Psoas muscle (tissue), 8 donors: Measurements from ENCODE around the gene CHERP. TPM values are rescaled to one million over a fixed set of nuclear protein-coding genes. Genes with fewer than 3 reads are reported as not detected.

ENCODE experiments used
- ATAC-seq, 4 donors: fragments of 200-7000 bp; cut with Tn5 transposase; one replicate each; pipeline ENCODE4 v1.9.1; 2020; ENCODE audit warnings: moderate library complexity in 3 of 4, mild to moderate bottlenecking in 2 of 4
- DNase-seq, 2 donors: peaks; one replicate each; pipeline ENCODE4 v3.0.0-alpha.2; 2020
- H3K27ac ChIP-seq: fragments of 200-600 bp; one replicate; pipeline ENCODE4 v1.8.0; 2022
- H3K27me3 ChIP-seq, 3 donors: fragments of 200-600 bp in 1 of 3; one replicate each; pipeline versions ENCODE4 v1.6.1 to v1.8.0; 2013 to 2022; ENCODE audit warnings: low read length in 2 of 3, mild to moderate bottlenecking in 2 of 3, moderate library complexity in 1 of 3; ENCODE audit not compliant: insufficient read depth in 3 of 3
- H3K36me3 ChIP-seq, 2 donors: fragments of 200-600 bp in 1 of 2; one replicate each; pipeline versions ENCODE4 v1.6.1 to v1.8.0; 2013 to 2022; ENCODE audit warnings: low read depth in 1 of 2, mild to moderate bottlenecking in 1 of 2, moderate library complexity in 1 of 2; ENCODE audit not compliant: insufficient read depth in 1 of 2
- H3K4me1 ChIP-seq: fragments of 200-600 bp; one replicate; pipeline ENCODE4 v1.8.0; 2022
- H3K4me3 ChIP-seq: fragments of 200-600 bp; one replicate; pipeline ENCODE4 v1.8.0; 2022; ENCODE audit warnings: mild to moderate bottlenecking
- H3K9me3 ChIP-seq: fragments of 200-600 bp; one replicate; pipeline ENCODE4 v1.8.0; 2022
- CTCF ChIP-seq: fragments of 200-600 bp; IDR thresholded peaks from one replicate; pipeline ENCODE4 v1.8.0; 2022; ENCODE audit warnings: antibody characterized with exemption
- WGBS, 3 donors: extraction: QIAGEN DNeasy Blood & Tissue Kit; methylation state at CpG; one replicate each; pipeline versions ENCODE4 v1.1.6 to v1.1.7; 2013; 5-methylcytosine and 5-hydroxymethylcytosine counted together
- intact Hi-C, 2 donors: fragments of 100-400 bp; cut with DNase I; formaldehyde crosslinking; loops; one replicate each; pipeline versions ENCODE4 v1.11.0 to v1.14.2; 2022
- polyA plus RNA-seq, 3 donors: library from polyadenylated mRNA; stranded (reverse); fragments of 200-250 nt; gene quantifications; one replicate each; pipeline ENCODE4 v1.2.3, GENCODE V29; 2013
- total RNA-seq, 4 donors: library from RNA; stranded (reverse); fragmentation: NEBNext Ultra II Directional in 2 of 4; extraction: Animal tissue kit (Norgen Biotek cat#: 25700) in 2 of 4; gene quantifications; one replicate each; pipeline versions ENCODE4 v1.2.1 to v1.2.4, GENCODE V29; 2021 to 2023
- donor health status: healthy with polysubstance abuse.
- donor health status: DM: no; HTN: no; CAD: no; lungs with moderate emphysema.
- donor health status: Bipolar disorder and iron deficiency.
- donor health status: healthy.
- donor health status: DM: yes; HTN: yes; CAD: no.
- donor health status: DM: no; HTN: no; CAD: no.
- donor health status: DM: no; HTN: no; CAD: no.
- donor health status: DM: yes; HTN: yes; CAD: no.

CHERP gene
- total and polyA plus RNA-seq, 7 donors = 17.0 to 36.2 (median 30.1) TPM

DNA sequence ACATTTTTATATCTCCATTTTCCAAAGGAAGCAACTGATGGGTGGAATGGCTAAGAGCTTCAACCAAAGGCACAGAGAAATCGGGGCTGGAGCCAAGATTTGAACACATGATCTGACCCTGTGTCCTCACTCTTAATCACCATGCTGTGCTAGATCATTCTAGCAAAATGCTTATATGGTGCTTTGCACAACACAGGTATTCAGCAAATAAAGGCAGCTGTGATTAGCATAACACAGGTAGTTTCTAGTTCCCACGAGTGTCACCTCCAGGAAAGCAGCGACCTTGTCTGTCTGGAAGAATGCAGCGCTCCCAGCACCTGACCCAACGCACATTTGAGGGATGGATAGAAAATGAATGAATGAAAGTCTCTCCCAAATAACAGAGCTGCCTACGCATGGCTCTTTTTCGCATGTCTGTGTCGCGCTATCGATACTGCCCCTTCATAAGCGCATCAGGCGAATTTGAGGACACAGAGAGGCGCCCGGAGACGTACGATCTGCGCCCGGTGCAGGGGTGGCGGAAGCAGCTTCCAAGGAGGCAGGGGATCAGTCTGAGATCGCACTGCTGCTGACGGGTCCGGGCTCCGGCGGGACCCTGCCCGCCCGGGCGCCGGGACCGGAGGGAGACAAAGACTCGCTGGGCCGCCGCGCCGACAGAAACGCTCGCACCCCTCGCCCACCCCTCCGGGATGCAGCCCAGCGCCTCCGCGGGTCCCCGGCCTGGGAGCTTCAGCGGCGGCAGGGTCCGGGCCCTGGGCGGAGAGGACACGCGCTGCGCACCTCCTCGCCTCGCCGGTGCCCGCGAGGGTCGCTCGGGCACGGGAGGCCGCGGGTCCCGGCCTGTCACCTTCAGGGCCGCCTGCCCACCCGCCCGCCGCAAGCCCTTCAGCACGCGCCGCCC is 71.1 kb downstream of the CHERP start:
- Histone ChIP-seq H3K36me3 (no peaks in the 10 kb centered on the region), H3K27me3 (no peaks in the 10 kb centered on the region), H3K4me1 (peaks cover 48% of the 10 kb centered on the region), H3K4me3 (peak overlapping the region; percentile 97), H3K9me3 (no peaks in the 10 kb centered on the region), H3K27ac (peak overlapping the region; percentile 94)
- 1% methylated on average over 47 to 67 of the region's 67 CpGs for WGBS, 3 donors
- DNase-seq (peak in 1 of 2 donors; percentile 66), ATAC-seq (peak in 2 of 4 donors; percentile 22 to 31)
- TF ChIP-seq CTCF = no peak
- intact Hi-C loops = no loop called here

- 15 to 26% (median 17%) methylated on average over 7 of the region's 7 CpGs for WGBS, 3 donors
- ATAC-seq = no peak
- no peak for TF ChIP-seq CTCF
- H3K36me3 ChIP-seq = no peaks in the 10 kb centered on the region
- H3K9me3 ChIP-seq = no peaks in the 10 kb centered on the region
- H3K4me3 ChIP-seq = peak overlapping the region; percentile 97
- H3K27ac ChIP-seq = peak overlapping the region; percentile 94
- intact Hi-C loops = no loop called here
- no peak for DNase-seq
- H3K4me1 ChIP-seq = peaks cover 51% of the 10 kb centered on the region
- H3K27me3 ChIP-seq = no peaks in the 10 kb centered on the region
Observed at GRCh38 chr19:16470541-16470910, 71.7 kb downstream of the CHERP start.

Other genes starting within 250 kb of the CHERP start
- 10 to 100 TPM; 12.7 to 35.4 (median 24.0) TPM for gene KLF2, start 217.6 kb downstream of the CHERP start, total RNA-seq
- gene KLF2, start 217.6 kb downstream of the CHERP start, polyA plus RNA-seq = 10 to 100 TPM in 1 of 3 donors, 1 to 10 TPM in 2; 3.3 to 24.2 (median 5.3) TPM
- gene EPS15L1, start 70.5 kb downstream of the CHERP start, total RNA-seq = 100 to 1,000 TPM in 2 of 4 donors, 10 to 100 TPM in 2; 49.1 to 125 (median 86.1) TPM
- gene EPS15L1, start 70.5 kb downstream of the CHERP start, polyA plus RNA-seq = 10 to 100 TPM; 60.7 to 80.2 (median 65.4) TPM
- under 1 TPM in 1 of 4 donors, not detected in 3; 0.32 TPM for gene CALR3, start 46.3 kb downstream of the CHERP start, total RNA-seq
- under 1 TPM in 2 of 3 donors, not detected in 1; 0.07 to 0.25 TPM for gene CALR3, start 46.3 kb downstream of the CHERP start, polyA plus RNA-seq
- gene C19orf44, start 46.0 kb downstream of the CHERP start, total RNA-seq = 1 to 10 TPM; 3.8 to 7.1 (median 5.2) TPM
- gene C19orf44, start 46.0 kb downstream of the CHERP start, polyA plus RNA-seq = 1 to 10 TPM; 5.7 to 7.4 (median 6.1) TPM
- gene SLC35E1, start 30.0 kb upstream of the CHERP start, total RNA-seq = 10 to 100 TPM; 25.6 to 40.7 (median 26.9) TPM
- 10 to 100 TPM; 17.1 to 42.1 (median 32.8) TPM for gene SLC35E1, start 30.0 kb upstream of the CHERP start, polyA plus RNA-seq
- 1 to 10 TPM; 4.8 to 9.6 (median 5.5) TPM for gene MED26, start 85.8 kb upstream of the CHERP start, total RNA-seq
- 1 to 10 TPM; 5.1 to 8.7 (median 5.2) TPM for gene MED26, start 85.8 kb upstream of the CHERP start, polyA plus RNA-seq
- 10 to 100 TPM; 16.1 to 50.0 (median 31.6) TPM for gene SMIM7, start 117.7 kb upstream of the CHERP start, total RNA-seq
- gene SMIM7, start 117.7 kb upstream of the CHERP start, polyA plus RNA-seq = 10 to 100 TPM; 51.9 to 76.9 (median 53.9) TPM
- gene TMEM38A, start 118.7 kb upstream of the CHERP start, total RNA-seq = 100 to 1,000 TPM; 120 to 184 (median 140) TPM
- 100 to 1,000 TPM in 2 of 3 donors, 10 to 100 TPM in 1; 53.2 to 295 (median 130) TPM for gene TMEM38A, start 118.7 kb upstream of the CHERP start, polyA plus RNA-seq
- gene NWD1, start 177.4 kb upstream of the CHERP start, total RNA-seq = under 1 TPM in 2 of 4 donors, not detected in 2; 0.08 to 0.13 TPM
- gene NWD1, start 177.4 kb upstream of the CHERP start, polyA plus RNA-seq = under 1 TPM in 2 of 3 donors, not detected in 1; 0.01 to 0.03 TPM